ENCODE measurements around the gene INTS11.

The INTS11 gene

DNA sequence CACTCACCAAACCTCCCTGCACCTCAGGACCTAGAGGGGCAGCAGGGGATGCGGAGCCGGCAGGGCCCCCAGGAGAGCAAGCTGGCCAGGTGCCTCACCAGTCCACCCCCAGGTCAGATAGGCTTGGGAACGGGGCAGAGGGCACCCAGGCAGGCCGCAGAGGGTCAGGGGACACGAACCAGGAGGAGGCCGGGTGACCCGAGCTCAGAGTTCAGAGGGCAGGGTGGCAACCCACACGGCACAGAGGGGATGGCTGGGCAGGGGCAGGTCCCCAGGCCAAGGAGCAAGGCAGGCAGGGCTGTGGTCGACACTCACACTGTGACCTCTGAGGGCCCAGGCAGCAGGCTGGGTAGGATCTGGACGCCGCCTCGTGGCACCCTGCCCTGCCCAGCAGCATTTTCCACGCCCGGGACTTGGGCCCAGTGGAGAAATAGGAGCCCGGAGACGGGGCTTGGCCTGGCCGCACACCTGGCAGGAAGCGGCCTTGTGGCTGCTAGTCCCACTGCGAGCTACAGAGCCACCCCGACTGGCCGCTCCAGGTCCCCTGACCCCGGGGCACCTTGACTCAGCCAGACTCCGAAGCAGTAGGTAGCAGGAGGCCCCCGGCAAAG is 19.5 kb upstream of the INTS11 start:
- DNase-seq = no peak

DNA sequence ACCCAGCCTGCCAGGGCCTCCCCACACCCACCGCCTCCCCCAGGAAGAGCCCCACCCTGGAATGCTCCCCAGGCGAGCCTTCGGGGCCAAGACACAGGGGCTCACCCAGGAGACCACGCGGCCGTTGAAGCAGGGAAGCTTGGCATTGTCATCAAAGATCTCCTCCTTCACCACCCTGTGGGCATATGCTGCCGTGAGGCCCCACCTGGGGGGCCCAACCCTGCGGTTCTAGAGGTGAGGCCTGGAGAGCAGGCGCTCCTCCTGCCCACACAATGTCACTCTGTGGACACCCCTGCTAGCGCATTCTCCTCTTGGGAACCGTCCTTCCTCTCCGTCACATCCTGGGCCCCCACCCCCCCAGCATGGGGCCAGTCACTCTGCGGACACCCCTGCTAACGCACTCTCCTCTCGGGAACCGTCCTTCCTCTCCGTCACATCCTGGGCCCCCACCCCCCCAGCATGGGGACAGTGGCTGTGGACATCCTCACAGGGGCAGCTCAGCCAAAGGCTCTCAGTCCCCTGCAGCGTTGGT is 18.2 kb upstream of the INTS11 start:
- no peak for DNase-seq

DNA sequence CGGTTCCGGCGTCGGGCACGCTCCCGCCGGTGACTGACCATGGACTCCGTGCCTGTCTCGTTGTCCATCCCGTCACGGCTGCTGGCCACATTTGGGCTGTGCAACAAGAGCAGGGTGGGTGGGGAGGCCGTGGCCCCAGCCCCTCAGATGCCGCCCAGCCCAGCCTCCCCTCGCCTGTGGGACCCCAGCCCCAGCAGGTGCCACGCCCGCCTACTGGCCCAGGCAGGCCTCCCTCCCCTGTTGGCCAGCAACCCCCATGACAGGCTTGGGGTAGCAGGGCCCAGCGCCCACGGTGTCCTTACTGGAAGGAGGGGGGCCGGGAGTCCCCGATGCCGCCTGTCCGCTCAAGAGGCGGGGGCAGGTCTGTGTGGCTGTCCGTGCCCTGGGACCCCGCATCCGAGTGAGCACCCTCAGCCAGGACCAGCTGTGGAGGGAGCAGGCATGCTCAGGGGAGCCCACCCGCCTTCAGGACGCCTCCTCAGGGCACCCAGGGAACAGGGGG is 17.7 kb upstream of the INTS11 start:
- DNase-seq = no peak

DNA sequence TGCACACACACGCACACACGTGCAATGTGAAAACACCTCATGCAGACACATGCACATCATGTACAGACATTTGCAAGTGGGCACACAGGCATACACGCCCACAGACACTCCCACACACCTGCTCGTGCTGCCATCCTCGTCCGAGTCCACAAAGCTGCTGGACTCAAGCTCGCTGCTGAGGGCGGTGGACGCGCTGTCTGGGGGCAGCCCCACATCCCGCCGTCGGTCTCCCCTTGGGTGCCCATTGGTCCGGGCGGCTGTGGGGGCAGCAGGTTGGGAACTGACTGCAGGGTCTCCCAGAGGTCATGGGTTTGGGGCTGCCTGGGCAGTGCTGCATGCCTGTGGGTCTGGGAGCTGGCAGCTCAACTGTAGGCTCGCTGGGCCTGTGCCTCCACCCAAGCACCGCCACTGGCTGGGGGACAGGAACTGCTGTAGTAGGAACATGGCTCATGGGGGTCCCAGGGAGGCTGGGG is 17.1 kb upstream of the INTS11 start:
- DNase-seq = no peak

DNA sequence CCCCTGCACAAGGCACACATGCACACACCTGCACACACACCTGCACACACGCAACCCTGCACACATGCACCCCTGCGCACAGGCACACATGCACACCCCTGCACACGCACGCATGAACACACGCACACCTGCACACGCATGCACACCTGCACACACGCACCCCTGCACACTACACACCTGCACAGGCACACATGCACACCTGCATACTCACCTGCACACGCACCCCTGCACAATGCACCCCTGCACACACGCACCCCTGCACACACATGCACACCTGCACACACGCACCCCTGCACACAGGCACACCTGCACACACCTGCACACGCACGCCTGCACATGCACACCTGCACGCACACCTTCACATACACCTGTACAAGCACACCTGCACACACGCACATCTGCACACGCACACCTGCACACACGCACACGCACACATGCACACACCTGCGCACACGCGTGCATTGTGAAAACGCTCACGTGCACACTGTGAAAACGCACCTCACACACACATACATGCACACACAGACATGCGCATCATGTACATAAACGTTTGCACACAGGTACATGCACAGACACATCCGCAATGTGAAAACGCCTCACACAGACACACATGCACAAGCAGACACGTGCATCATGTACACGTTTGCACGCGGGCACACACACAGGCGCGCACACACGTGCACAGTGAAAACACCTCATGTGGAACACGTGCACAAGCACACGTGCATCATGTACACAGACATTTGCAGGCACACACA is 16.5 kb upstream of the INTS11 start:
- DNase-seq = no peak

DNA sequence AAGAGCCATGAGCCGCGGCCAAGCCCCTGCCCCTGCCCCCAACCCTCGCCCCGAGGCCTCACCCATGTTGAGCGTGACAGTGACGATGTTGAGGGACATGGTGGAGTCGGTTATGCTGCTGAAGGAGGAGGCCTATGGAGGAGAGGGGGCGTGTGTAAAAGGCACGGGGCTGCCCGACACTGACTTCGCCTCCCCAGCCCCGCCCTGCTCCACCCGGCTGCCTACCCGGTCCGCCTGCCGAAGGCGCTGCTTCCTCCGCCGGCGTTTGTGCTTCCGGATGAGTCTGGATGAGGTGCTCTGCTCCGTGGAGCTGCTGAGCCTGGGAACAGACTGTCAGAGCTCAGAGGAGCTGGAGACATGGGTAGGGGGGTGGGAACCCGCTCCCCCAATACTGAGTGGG is 15.7 kb upstream of the INTS11 start:
- no peak for DNase-seq

DNA sequence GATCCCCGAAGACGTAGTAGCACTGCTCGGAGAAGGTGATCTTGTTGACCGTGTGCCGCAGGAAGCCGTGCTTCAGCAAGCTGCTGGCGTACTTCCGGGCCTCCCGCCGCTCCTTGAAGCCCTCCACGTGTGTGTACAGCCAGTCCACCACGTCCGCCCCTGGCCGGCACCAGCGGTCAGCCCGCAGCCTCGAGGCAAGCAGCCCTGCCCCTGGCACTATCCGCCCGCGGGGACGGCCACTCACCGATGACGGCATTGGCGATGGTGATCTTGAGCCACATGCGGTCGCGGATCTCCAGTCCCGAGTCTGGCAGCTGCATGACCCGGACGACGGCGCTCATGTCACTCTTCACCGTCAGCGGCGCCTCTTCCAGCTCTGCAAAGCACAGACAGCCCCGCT is 13.8 kb upstream of the INTS11 start:
- no peak for DNase-seq

DNA sequence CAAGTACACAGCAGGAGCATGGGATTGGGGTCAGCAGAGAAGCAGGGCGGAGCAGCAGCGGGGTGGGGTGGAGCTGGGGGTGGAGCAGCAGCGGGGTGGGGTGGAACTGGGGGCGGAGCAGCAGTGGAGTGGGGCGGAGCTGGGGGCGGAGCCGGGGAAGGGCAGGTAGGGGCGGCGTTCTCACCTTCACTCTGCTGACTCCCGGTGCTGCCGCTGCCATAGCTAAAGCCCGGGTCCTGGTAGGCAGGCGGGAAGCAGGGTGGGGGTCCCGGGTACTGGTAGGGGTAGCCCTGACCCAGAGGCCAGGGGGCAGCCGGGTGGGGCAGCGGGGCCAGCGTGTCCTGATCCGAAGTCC is 13.3 kb upstream of the INTS11 start:
- peak; percentile 63 to 75 for DNase-seq

DNA sequence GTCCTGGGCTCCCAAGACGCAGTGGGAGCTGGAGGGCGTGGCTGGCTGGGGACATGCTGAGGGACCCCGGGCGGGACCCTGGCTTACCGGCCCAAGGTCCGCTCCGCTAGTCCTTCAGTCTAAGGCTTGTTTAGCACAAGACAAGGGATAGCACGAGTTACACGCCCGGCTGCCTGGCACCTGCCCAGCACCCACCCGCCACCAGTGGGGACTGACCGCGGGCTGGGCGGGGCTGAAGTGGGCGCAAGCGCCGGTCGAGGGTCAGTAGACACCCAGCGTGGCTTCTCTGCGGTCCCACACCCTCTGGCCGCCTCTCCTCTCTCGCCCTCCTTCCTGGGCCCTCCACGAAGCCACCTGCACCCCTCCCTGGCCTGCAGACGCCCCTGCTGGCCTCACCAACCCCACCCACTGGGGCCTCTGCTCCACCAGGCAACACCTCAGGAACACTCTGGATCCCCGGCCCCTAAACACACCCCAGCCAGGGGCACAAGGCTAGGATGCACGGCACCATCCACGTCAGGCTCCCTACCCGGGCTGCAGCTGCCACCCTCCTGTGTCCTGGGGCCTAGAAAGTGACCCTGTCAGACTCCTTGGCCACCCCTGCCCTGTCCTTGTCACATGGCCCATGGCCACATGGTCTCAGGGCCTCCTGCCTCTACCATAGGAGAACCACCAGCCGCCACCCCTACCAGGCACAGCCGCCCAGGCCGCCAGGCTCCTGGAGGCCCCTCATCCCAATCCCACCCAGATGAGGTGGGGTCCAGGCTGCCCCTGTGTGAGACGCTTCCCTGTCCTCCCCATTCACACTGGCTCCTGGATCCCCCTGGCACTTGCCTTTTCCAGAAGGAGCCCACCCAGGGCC is 12.7 kb upstream of the INTS11 start:
- no peak for DNase-seq

DNA sequence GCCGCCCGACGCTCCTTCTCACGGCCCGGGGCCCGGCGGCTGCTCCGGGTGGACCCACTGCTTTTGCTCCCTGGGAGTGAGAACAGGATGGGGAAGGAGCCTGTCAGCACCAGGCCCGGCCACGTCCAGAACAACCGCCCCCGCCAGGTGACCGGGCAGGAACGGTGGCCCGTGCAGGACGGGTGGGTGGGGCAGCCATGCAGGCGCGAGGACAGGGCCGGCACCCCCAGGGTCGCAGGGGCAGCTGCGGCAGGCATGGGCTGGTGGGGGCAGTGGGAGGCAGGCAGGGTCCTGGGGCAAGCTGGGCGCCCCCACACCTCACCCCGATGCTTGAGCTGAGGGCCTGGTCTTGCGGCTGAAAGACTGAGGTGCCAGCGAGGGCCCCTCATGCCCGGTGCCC is 12.0 kb upstream of the INTS11 start:
- DNase-seq = no peak

DNA sequence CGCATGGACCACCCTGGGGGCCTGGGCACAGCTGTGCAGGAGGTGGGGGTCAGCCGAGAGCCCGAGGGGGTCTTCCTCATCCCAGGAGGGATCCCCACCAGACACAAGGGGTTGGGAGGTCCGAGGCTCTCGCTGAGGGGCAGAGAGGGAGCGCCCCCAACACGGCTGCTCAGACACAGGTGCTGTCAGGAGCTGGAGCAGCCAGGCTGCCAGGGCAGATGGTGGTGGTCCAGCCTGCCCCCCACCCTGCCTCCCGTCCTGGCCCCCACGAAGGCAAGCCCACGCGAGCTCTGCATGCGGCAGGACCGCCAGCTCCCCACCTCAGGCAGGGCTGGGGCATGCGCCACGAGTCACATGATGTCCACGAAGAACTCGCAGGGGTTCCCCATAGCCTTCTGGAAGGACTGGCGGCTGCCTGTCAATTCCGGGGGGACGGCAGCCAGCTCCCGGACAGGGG is 11.4 kb upstream of the INTS11 start:
- no peak for DNase-seq

DNA sequence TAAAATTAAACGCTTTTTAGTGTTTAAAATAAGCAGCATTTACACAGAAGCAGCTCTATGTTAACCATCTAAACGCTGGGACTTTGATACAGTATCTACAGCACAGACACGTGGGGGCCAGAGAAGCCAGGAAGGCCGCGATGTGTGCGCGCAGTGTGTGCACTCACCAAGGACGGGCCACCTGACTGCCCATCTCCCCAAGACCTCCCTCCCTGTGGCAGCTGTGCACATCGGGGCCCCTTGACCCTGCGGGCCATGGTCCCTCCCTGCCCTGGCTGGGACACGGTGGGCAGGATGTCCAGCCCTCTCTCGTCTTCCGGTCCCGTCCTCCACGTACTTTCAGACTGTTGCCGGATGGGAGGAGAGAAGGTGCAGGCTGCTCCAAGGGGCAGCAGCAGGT is 10.8 kb upstream of the INTS11 start:
- no peak for DNase-seq

DNA sequence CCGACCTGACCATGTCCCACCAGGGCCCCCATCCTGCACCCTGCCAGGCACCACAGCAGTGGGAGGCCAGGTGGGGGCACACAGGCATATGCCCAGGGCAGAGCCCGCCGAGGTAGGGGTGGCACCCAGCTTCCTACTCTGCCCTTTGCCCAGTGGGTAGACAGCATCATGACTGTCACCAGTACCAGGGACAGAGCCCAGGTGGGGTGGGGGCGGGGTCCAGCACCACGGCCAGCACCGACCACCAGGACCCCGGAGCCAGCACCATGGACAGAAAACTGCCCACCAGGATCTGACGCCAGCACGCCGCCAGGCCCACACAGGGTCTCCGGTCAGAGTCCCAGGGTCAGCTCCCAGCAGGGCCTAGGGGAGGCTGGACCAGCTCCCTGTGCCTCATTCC is 10.4 kb upstream of the INTS11 start:
- no peak for DNase-seq

DNA sequence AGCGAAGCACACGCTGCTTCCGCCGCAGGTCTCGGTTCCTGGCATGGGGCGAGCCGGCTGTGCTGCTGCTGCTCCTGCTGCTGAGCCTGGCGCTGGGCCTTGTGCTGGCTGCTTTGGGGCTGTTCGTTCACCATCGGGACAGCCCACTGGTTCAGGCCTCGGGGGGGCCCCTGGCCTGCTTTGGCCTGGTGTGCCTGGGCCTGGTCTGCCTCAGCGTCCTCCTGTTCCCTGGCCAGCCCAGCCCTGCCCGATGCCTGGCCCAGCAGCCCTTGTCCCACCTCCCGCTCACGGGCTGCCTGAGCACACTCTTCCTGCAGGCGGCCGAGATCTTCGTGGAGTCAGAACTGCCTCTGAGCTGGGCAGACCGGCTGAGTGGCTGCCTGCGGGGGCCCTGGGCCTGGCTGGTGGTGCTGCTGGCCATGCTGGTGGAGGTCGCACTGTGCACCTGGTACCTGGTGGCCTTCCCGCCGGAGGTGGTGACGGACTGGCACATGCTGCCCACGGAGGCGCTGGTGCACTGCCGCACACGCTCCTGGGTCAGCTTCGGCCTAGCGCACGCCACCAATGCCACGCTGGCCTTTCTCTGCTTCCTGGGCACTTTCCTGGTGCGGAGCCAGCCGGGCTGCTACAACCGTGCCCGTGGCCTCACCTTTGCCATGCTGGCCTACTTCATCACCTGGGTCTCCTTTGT is 9.2 kb upstream of the INTS11 start:
- no peak for DNase-seq

DNA sequence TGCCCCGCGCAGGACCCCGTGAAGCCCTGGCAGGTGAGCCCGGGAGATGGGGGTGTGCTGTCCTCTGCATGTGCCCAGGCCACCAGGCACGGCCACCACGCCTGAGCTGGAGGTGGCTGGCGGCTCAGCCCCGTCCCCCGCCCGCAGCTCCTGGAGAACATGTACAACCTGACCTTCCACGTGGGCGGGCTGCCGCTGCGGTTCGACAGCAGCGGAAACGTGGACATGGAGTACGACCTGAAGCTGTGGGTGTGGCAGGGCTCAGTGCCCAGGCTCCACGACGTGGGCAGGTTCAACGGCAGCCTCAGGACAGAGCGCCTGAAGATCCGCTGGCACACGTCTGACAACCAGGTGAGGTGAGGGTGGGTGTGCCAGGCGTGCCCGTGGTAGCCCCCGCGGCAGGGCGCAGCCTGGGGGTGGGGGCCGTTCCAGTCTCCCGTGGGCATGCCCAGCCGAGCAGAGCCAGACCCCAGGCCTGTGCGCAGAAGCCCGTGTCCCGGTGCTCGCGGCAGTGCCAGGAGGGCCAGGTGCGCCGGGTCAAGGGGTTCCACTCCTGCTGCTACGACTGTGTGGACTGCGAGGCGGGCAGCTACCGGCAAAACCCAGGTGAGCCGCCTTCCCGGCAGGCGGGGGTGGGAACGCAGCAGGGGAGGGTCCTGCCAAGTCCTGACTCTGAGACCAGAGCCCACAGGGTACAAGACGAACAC is 8.5 kb upstream of the INTS11 start:
- DNase-seq = no peak

DNA sequence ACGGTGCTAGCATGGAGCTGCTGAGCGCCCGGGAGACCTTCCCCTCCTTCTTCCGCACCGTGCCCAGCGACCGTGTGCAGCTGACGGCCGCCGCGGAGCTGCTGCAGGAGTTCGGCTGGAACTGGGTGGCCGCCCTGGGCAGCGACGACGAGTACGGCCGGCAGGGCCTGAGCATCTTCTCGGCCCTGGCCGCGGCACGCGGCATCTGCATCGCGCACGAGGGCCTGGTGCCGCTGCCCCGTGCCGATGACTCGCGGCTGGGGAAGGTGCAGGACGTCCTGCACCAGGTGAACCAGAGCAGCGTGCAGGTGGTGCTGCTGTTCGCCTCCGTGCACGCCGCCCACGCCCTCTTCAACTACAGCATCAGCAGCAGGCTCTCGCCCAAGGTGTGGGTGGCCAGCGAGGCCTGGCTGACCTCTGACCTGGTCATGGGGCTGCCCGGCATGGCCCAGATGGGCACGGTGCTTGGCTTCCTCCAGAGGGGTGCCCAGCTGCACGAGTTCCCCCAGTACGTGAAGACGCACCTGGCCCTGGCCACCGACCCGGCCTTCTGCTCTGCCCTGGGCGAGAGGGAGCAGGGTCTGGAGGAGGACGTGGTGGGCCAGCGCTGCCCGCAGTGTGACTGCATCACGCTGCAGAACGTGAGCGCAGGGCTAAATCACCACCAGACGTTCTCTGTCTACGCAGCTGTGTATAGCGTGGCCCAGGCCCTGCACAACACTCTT is 7.7 kb upstream of the INTS11 start:
- DNase-seq = no peak

DNA sequence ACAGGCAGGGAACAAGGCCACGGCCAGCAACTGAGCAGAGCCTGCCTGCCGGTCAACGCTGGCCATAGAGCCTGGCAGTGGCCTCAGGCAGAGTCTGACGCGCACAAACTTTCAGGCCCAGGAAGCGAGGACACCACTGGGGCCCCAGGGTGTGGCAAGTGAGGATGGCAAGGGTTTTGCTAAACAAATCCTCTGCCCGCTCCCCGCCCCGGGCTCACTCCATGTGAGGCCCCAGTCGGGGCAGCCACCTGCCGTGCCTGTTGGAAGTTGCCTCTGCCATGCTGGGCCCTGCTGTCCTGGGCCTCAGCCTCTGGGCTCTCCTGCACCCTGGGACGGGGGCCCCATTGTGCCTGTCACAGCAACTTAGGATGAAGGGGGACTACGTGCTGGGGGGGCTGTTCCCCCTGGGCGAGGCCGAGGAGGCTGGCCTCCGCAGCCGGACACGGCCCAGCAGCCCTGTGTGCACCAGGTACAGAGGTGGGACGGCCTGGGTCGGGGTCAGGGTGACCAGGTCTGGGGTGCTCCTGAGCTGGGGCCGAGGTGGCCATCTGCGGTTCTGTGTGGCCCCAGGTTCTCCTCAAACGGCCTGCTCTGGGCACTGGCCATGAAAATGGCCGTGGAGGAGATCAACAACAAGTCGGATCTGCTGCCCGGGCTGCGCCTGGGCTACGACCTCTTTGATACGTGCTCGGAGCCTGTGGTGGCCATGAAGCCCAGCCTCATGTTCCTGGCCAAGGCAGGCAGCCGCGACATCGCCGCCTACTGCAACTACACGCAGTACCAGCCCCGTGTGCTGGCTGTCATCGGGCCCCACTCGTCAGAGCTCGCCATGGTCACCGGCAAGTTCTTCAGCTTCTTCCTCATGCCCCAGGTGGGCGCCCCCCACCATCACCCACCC is 6.9 kb upstream of the INTS11 start, which contains the start of gene TAS1R3:
Gene TAS1R3 (plus strand): TSS at position 213 of the 898 bp plus-strand sequence. CDS start 66 bp downstream, at position 279.
- no peak for DNase-seq

DNA sequence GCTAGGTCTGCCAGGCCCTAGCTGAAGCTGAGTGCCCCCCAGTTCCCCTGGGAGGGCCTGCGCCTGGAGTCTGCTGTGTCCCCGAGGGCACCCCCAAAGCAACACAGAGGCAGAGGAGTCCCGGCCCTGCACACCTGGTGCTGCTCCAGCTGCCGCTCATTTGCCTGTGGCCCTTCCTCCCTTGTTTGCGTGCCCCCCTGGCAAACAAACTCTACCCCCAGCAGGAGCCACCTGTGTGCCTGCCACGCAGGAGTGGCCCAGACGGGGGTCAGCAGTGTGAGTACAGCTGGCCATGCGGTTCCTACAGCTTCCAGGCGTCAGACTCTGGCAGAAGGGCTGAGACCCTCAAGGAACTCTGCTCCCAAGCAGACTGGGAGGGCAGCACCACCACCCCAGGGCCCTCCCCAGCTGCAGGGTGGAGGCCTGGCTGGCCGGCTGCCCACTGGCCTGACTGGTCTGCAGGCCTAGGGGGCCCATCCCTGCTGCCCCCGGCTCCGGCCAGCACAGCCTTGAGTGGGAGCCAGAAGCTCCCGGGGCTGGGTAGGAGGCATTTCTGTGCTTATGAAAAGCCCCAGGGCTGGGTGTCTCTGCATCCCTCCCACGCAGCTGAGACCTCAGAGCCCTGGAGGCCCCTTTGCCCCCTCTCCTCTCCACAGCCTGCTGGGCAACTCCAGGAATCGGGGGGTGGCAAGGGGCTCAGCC is 6.1 kb upstream of the INTS11 start:
- DNase-seq = no peak
